Tongue (tissue), 2 donors: ENCODE data around the gene CAPN15. TPM values are rescaled to one million over a fixed set of nuclear protein-coding genes. Genes with fewer than 3 reads are reported as not detected.
A peak's percentile ranks its signal among the peaks of the same experiment; 100 is the strongest.

Experiments used
- DNase-seq: peaks from one replicate; pipeline ENCODE4 v3.0.0-alpha.2; 2015
- total RNA-seq: library from RNA; depleted of rRNA; stranded (reverse); fragments of >200 nt; gene quantifications from one replicate; pipeline ENCODE4 v1.2.3, GENCODE V29; 2014

Gene CAPN15
- total RNA-seq, 1 donor from 2014 or later: 23.7 TPM

DNA sequence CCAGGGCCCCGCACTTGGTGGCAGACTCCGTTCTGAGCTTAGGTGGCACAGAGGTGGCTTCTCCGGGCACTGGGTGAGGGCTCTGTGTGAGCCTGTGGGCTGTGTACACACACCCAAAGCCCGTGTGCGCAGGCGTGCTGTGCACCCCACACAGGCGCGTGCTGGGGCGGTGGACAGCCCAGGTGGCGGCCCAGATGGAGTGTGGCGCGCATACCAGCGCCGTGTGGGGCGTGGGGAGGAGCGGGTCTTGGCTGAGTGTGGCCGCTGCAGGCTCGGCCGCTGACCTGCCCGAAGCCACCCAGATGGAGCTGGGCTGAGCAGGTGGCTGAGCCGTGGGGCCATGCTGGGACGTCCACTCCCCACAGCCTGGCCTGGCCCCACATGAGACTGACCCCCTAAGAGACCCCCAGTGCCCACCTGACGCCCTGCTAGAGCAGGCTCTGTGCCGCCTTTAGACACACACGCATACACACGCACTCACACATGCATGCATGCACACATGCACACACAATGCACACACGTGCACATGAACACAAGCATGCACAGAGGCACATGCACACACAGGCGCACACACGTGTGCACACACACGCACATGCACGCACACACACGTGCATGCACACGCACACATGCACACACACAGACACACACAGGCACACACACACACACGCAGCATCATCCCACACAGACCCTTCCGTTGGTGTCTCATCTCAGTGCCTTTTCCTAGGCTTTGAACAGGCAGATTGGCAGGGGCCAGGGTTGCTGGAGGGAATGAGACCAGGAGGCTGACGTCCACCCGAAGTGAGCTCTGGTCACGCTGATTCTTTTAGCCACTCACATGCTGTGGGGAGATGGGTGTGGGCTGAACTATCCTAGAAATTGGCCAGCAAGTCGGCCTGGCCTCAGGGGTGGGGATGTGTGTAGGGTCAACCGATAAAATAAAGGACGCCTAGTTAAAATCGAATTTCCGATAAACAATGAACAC, 34.7 kb downstream of the CAPN15 start:
- no peak for DNase-seq

GRCh38 chr16:563072-563644, 35.6 kb downstream of the CAPN15 start:
- no peak for DNase-seq

- no peak for DNase-seq
Observed at GRCh38 chr16:564690-565418, 37.3 kb downstream of the CAPN15 start.

DNA sequence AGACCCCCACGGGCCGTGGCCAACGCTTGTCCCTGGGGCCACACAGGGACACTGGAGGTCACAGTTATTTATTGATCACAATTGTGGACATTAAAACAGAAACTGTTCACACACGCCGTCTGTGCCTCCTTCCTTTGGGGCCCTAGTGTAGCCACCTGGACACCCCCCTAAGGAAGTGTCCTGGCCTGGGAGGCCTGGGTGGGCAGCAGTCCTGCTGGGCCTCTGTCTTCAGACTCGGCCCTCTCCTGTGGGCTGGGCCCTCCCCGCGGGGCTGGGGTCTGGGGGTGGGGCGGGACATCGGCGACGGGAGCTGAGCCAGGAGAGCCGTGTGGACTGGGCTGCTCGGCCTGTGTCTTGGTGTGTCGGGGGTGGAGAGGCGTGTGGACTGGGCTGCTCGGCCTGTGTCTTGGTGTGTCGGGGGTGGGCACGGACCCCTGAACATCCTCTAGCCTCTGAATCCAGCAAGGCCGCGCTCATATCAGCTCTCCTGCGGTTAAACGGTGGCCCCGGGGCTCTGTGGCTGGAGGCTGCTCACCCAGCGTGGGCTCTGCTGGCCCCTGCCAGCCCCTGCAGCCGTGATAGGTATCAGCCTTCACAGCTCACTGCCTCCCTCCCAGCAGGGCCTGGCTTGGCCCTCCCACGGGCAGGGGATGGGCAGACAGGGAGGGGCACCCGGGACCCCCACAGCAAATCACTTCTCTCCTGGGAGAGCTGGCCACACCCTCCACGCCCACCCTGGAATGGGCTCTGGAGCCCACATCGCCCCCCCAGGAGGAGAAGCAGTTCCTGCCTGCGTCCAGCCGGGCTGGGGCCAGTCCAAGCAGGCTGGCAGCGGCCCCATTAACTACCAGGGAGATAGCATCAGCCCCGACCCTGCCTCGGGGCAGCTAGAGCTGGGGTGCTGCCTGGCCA, 38.2 kb downstream of the CAPN15 start:
- DNase-seq: no peak

DNA sequence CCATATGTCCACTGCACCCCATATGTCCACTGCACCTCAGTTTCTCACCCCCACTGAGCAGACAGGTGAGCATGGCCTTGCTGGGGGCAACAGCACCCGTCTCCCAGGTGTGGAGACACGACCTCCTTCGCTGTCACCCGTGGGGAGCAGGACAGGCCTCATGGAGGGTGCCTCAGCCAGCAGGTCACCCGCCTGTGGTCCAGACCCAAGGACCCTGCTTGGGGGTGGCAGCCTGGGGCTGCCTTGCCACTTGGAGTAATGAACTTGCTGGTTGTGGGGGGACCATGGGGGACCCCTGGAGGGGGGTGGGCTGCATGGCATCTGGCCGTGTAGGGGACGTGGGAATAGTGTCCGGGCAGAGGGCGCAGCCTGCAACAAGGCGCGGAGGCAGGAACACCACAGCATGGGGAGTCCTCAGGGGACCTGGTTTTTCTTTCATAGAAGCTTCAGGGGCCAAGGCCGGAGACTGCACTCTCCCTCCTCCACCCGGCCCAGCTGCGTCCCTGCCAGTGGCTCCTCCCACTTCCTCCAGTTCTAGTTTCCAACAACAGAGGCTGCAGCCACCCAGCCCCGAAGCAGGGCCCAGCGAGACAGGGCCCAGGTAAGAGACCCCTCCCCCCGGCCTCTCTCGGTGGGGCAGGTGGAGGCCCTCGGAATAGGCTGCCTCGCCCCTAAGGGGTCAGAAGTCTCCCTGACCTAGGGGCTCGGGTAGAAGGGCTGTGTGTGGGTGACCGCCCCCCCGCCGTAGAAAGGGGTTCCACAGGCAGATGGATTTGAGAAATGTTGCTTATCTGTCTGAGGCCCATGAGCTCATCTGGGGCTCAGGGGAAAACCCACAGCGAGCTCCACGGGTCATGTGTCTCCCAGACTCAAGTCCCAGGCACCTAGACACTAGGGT, 39.2 kb downstream of the CAPN15 start, which contains the start of gene NHLRC4:
Gene NHLRC4 (plus strand): TSS at position 531 of the 898 bp plus-strand sequence. CDS start 1,043 bp downstream, outside the sequence.
- peak; percentile 81 for DNase-seq

- no peak for DNase-seq
Observed at GRCh38 chr16:567373-568256, 40.1 kb downstream of the CAPN15 start.

- no peak for DNase-seq
Observed at GRCh38 chr16:568401-569258, 41.1 kb downstream of the CAPN15 start.

- peak; percentile 75 for DNase-seq
Observed at GRCh38 chr16:569445-570254, 42.1 kb downstream of the CAPN15 start, which contains the start of gene PIGQ. Gene PIGQ, plus strand, starts transcription at chr16:569968. Its CDS starts 4,107 bp downstream, at chr16:574075.

DNA sequence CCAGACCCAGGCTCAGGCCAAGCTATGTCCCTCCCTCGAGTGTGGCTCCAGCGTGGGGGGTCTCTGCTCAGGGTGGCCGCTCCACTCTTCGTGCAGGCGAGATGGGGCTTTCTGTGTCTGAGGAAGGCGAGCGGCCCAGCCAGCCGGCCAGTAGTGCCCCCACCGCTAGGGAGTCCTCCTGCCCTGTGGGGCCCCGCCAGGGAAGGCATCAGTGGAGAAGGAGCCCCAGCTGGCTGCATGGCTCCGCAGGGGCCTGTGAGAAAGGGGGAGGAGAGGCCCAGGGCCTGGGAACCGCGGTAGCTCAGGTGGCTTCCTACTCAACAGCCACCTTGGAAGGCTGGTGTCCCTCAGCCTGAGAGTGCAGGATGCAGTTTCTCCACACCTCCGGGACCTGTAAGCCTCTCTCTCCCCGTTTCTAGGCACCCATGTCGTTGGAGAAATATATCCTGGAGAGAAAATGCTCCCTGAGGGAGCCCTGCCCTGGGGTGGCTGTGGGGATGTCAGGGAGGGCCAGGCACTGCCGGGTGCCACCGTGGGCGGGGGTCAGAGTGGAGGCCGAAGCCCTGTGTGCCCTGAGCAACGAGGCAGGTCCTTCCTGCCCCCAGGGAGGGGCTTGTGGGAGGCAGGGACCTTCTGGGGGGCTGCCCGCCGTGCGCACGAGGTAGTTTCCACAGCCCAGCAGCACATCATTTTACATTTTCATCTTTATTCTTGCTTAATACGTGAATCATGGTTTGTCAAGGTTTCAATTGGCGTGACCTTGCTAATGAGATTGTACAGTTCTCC, 45.5 kb downstream of the CAPN15 start:
- no peak for DNase-seq

DNA sequence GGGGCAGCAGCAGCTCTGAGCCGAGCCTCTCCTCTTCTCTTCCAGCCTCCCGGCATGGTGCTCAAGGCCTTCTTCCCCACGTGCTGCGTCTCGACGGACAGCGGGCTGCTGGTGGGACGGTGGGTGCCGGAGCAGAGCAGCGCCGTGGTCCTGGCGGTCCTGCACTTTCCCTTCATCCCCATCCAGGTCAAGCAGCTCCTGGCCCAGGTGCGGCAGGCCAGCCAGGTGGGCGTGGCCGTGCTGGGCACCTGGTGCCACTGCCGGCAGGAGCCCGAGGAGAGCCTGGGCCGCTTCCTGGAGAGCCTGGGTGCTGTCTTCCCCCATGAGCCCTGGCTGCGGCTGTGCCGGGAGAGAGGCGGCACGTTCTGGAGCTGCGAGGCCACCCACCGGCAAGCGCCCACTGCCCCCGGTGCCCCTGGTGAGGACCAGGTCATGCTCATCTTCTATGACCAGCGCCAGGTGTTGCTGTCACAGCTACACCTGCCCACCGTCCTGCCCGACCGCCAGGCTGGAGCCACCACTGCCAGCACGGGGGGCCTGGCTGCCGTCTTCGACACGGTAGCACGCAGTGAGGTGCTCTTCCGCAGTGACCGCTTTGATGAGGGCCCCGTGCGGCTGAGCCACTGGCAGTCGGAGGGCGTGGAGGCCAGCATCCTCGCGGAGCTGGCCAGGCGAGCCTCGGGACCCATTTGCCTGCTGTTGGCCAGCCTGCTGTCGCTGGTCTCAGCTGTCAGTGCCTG, 46.7 kb downstream of the CAPN15 start:
- DNase-seq: no peak

DNA sequence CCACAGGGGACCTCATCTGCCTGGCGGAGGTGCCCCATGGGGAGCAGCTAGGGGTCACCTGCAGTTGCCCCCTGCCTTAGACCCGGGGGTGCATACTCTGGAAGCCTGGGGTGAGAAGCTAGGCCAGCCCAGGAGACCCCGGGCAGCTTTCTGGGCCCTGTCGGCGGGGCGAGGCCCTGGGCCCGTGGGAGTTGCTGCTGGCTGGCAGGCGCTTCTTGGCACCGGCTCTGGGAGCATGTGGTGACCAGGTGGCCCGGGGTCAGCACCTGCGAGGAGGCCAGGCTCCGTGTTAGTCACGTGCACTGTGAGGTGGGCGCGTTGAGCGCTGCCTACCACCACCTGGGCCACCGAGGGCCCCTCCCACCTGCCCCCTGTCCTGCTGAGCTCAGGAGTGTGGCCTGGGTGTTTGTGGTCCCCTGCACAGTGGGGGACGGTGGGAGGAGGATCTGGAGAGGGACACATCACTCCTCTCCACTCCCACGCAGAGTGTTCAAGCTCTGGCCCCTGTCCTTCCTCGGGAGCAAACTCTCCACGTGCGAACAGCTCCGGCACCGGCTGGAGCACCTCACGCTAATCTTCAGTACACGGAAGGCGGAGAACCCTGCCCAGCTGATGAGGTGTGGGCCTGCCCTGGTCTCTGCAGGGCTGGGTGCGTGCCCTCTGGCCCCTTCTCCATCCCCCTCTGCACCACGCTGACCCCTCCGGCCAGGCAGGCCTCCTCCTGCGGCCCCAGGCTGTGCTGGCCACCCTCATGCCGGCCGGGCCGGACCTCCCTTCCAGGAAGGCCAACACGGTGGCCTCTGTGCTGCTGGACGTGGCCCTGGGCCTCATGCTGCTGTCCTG, 48.1 kb downstream of the CAPN15 start:
- DNase-seq: no peak

DNA sequence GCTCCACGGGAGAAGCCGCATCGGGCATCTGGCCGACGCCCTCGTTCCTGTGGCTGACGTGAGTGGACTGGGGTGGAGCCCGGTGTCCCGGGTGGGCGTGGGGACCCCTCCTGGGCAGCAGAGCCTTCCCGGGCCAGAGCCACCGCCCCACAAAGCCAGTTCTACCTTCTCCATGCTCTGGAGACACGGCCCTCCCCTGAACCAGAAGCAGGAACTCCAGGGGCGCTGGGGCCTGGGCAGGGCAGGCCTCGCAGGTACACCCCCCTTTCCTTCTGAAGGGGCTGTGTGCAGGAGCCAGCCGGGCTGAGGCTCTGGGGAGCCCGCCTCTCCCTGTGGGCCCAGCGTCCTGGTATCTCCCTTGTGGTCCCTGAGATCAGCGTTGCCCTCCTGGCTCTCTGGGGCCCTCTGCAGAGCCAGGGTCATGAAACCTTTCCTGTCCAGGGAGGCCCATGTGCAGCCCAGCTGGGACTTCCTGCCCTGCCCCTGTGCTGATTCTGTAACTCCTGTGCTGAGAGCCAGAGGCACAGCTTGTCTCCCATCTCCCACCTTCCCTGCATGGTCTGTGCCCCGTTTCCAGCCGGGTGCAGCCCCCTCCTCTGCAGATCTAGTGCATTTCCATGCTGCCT, 48.8 kb downstream of the CAPN15 start:
- DNase-seq: no peak

GRCh38 chr16:576823-577201, 49.3 kb downstream of the CAPN15 start:
- no peak for DNase-seq

- no peak for DNase-seq
Observed at GRCh38 chr16:577796-578195, 50.3 kb downstream of the CAPN15 start.
